ENCODE measurements around the gene TCP10L.

DNA sequence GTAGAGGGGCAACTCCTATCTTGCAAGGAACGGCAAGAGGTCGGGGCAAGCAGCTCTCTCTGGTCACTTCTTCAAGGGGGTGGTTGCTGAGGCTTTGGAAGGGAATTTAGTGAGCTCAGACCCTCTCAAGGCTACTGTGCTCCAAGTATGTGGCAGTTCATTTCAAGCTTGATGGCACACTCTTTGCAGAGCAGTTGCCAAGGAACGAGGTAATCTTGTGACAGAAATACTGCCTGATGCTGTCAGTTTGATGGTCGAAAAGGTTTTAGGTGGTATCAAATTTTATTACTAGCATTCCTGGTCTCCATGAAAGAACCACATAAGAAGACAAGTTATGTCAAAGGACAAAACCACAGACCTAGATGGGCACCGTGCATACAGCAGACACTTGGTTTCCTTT is 13.8 kb upstream of the TCP10L start:
- TF ChIP-seq, protein P1, sequence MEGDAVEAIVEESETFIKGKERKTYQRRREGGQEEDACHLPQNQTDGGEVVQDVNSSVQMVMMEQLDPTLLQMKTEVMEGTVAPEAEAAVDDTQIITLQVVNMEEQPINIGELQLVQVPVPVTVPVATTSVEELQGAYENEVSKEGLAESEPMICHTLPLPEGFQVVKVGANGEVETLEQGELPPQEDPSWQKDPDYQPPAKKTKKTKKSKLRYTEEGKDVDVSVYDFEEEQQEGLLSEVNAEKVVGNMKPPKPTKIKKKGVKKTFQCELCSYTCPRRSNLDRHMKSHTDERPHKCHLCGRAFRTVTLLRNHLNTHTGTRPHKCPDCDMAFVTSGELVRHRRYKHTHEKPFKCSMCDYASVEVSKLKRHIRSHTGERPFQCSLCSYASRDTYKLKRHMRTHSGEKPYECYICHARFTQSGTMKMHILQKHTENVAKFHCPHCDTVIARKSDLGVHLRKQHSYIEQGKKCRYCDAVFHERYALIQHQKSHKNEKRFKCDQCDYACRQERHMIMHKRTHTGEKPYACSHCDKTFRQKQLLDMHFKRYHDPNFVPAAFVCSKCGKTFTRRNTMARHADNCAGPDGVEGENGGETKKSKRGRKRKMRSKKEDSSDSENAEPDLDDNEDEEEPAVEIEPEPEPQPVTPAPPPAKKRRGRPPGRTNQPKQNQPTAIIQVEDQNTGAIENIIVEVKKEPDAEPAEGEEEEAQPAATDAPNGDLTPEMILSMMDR (IDR thresholded peaks at IDR 0.05; ENCODE audit: low read length) = no peak
- no peak for TF ChIP-seq EZH2 (optimal IDR thresholded peaks at IDR 0.05; ENCODE audit: low read depth, low read length)

All from MM.1S (cell line).